MCF 10A (cell line): Measurements from ENCODE around the gene KCNQ5. TPM values are rescaled to one million over a fixed set of nuclear protein-coding genes. Genes with fewer than 3 reads are reported as not detected.

Experiments used
- BruUV-seq: library from RNA; stranded (reverse); fragments of 400-500 nt; replicated peaks from 2 replicates; lab custom pipeline; 2021; lab: Mats Ljungman, UMichigan
- CTCF ChIA-PET: fragments of 300-600 bp; sonication (Branson Sonifier 250); formaldehyde crosslinking; extraction: SDS; loops from one replicate; lab custom pipeline; 2021; ENCODE audit warnings: antibody characterized with exemption, inconsistent platforms; lab: Yijun Ruan, JAX
- POLR2A ChIA-PET: fragments of 300-600, 350-650 bp; sonication (Branson Sonifier 250); formaldehyde crosslinking; extraction: SDS; loops from one replicate; lab custom pipeline; 2020; ENCODE audit warnings: antibody characterized with exemption, inconsistent platforms; lab: Yijun Ruan, JAX
- DNase-seq: peaks from one replicate; pipeline ENCODE4 v3.0.0-alpha.2; 2018; ENCODE audit not compliant: unreplicated experiment
- H3K27ac Mint-ChIP-seq: one replicate; pipeline ENCODE4 v1.8.0; 2022; ENCODE audit warnings: mild to moderate bottlenecking, low read depth, mixed read lengths; ENCODE audit not compliant: unreplicated experiment
- H3K27me3 Mint-ChIP-seq: one replicate; pipeline ENCODE4 v1.8.0; 2022; ENCODE audit warnings: mixed read lengths; ENCODE audit not compliant: insufficient read depth, unreplicated experiment
- H3K36me3 Mint-ChIP-seq: one replicate; pipeline ENCODE4 v1.8.0; 2022; ENCODE audit warnings: mild to moderate bottlenecking, moderate library complexity, mixed read lengths; ENCODE audit not compliant: insufficient read depth, unreplicated experiment
- H3K4me1 Mint-ChIP-seq: one replicate; pipeline ENCODE4 v1.8.0; 2022; ENCODE audit warnings: mixed read lengths; ENCODE audit not compliant: insufficient read depth, unreplicated experiment
- H3K4me3 Mint-ChIP-seq: one replicate; pipeline ENCODE4 v1.8.0; 2022; ENCODE audit warnings: mild to moderate bottlenecking, moderate library complexity, mixed read lengths; ENCODE audit not compliant: unreplicated experiment
- H3K9me3 Mint-ChIP-seq: one replicate; pipeline ENCODE4 v1.8.0; 2022; ENCODE audit warnings: mixed read lengths; ENCODE audit not compliant: unreplicated experiment
- intact Hi-C: fragments of 100-400 bp; cut with micrococcal nuclease; formaldehyde crosslinking; loops from 2 replicates; pipeline ENCODE4 v1.14.1; 2022
- total RNA-seq: library from RNA; stranded (reverse); gene quantifications from 2 replicates; pipeline ENCODE4 v1.2.3, GENCODE V29; 2022
- TF ChIP-seq, protein P1 (sequence below): fragments of 200-600 bp; IDR thresholded peaks from one replicate; pipeline ENCODE4 v1.8.0; 2022; ENCODE audit warnings: antibody characterized with exemption, mild to moderate bottlenecking; ENCODE audit not compliant: unreplicated experiment

Gene KCNQ5
- total RNA-seq, 1 experiment from 2014 or later: 10.3 TPM

DNA sequence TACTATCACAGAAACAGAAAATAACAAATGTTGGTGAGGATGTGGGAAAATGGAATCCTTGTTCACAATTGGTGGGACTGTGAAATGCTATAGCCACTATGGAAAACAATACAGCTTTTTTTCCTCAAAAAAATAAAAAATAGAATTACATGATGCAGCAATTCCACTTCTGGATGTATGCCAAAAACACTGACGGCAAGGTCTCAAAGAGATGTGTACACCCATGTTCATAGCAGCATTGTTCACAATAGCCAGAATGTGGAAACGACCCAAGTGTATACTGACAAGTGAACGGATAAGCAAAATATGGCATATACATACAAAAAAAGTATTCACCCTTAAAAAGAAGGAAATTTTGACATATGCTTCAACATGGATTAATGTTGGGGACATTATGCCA is 390.1 kb downstream of the KCNQ5 start:
- intact Hi-C loops: no loop called here
- no peaks in the 10 kb centered on the region for H3K27me3 Mint-ChIP-seq
- no peaks in the 10 kb centered on the region for H3K36me3 Mint-ChIP-seq
- POLR2A ChIA-PET: no interaction called here
- H3K27ac Mint-ChIP-seq: no peak overlapping the region
- DNase-seq: no peak
- no TSS peak for BruUV-seq
- no peaks in the 10 kb centered on the region for H3K4me1 Mint-ChIP-seq
- TF ChIP-seq, protein P1, sequence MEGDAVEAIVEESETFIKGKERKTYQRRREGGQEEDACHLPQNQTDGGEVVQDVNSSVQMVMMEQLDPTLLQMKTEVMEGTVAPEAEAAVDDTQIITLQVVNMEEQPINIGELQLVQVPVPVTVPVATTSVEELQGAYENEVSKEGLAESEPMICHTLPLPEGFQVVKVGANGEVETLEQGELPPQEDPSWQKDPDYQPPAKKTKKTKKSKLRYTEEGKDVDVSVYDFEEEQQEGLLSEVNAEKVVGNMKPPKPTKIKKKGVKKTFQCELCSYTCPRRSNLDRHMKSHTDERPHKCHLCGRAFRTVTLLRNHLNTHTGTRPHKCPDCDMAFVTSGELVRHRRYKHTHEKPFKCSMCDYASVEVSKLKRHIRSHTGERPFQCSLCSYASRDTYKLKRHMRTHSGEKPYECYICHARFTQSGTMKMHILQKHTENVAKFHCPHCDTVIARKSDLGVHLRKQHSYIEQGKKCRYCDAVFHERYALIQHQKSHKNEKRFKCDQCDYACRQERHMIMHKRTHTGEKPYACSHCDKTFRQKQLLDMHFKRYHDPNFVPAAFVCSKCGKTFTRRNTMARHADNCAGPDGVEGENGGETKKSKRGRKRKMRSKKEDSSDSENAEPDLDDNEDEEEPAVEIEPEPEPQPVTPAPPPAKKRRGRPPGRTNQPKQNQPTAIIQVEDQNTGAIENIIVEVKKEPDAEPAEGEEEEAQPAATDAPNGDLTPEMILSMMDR: no peak
- H3K9me3 Mint-ChIP-seq: peaks cover 12% of the 10 kb centered on the region
- H3K4me3 Mint-ChIP-seq: no peak overlapping the region
- CTCF ChIA-PET: interaction anchor here (1.0 kb wide), 1 partner anchor 150 kb away, joined by 3 read pairs; no protein-coding TSS in a partner anchor

DNA sequence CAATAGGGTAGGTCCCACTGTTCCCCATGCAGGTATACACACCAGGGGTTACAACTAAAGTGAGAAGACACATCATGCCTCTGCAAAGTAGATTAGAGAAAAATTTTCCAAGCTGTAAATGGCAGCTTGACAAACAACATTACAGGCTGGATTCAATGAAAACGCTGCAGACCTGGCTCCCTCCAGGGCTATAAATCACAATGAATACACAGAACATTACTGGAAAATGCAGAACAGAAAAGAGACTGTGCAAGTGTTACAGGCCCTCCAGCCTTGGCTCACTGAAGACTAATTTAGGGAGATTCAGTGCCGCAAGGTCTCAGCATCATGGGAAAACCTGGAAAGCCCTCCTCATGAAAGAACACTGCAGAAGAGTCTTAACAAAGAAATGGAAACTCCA is 395.6 kb downstream of the KCNQ5 start:
- TF ChIP-seq, protein P1: no peak
- Mint-ChIP-seq H3K9me3 (no peaks in the 10 kb centered on the region), H3K4me1 (no peaks in the 10 kb centered on the region), H3K4me3 (no peak overlapping the region), H3K27me3 (no peaks in the 10 kb centered on the region), H3K36me3 (no peaks in the 10 kb centered on the region), H3K27ac (no peak overlapping the region)
- no peak for DNase-seq
- intact Hi-C loops: no loop called here
- no TSS peak for BruUV-seq
- POLR2A ChIA-PET: no interaction called here
- CTCF ChIA-PET: no interaction called here

DNA sequence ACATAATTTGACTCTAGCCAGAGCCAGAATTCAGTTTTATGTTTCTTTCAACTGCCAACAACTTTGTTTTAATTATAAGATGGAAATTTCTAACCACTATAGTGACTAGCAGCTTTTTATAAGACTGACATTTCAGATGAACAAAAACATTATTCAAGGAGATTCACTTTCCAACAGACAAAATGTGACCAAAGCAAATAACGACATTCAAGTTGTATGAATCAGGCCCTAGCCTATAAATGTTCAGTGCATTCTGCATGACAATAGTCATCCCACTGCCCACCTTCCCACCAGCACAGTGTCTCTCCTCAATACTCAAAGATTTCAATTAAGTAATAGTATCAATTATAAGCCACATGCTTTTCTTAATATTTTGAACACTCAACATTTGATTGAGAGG is 402.7 kb downstream of the KCNQ5 start:
- H3K9me3 Mint-ChIP-seq: no peaks in the 10 kb centered on the region
- no peak overlapping the region for H3K27ac Mint-ChIP-seq
- intact Hi-C loops: no loop called here
- no TSS peak for BruUV-seq
- no peak overlapping the region for H3K4me3 Mint-ChIP-seq
- no peak for DNase-seq
- ChIA-PET POLR2A (no interaction called here), CTCF (no interaction called here)
- no peaks in the 10 kb centered on the region for H3K36me3 Mint-ChIP-seq
- H3K4me1 Mint-ChIP-seq: no peaks in the 10 kb centered on the region
- TF ChIP-seq, protein P1: no peak
- H3K27me3 Mint-ChIP-seq: no peaks in the 10 kb centered on the region

DNA sequence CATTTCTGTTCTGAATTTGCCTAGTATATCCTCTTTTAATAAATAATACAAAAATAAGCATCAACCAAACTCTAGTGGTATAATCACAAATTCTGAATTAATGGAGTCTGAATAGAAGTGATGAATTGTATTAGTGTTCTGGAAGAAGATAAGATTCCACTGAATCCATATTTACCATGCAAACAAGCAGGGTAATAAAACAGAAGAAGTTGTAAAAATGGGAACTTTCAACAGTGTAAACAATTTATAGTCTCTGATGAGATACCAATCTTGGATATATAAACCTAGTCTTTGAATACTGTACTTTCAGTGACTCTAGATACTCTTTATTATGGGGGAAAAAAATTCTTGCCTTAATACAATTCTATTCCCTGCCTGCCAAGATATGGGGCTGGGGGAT is 405.8 kb downstream of the KCNQ5 start:
- ChIA-PET CTCF (no interaction called here), POLR2A (no interaction called here)
- intact Hi-C loops: no loop called here
- Mint-ChIP-seq H3K27ac (no peak overlapping the region), H3K4me3 (no peak overlapping the region), H3K9me3 (no peaks in the 10 kb centered on the region), H3K36me3 (no peaks in the 10 kb centered on the region), H3K27me3 (no peaks in the 10 kb centered on the region), H3K4me1 (peaks cover 10% of the 10 kb centered on the region)
- DNase-seq: no peak
- TF ChIP-seq, protein P1: no peak
- BruUV-seq: no TSS peak
